Loucy (cell line): ENCODE measurements around the gene TBXT.

Experiments
- H2AFZ ChIP-seq: fragments of 200-600 bp; sonication (generic); 2 replicates; pipeline ENCODE4 v1.6.0; 2016; ENCODE audit warnings: antibody characterized with exemption, mild to moderate bottlenecking, low read length, moderate library complexity
- H3F3A ChIP-seq: fragments of 200-600 bp; 2 replicates; pipeline ENCODE4 v1.6.0; 2016; ENCODE audit warnings: antibody characterized with exemption, low read depth, mild to moderate bottlenecking
- H3K27me3 ChIP-seq: fragments of 200-600 bp; sonication (generic); 2 replicates; pipeline ENCODE4 v1.6.1; 2014; ENCODE audit warnings: low read length, mild to moderate bottlenecking; ENCODE audit not compliant: insufficient read depth, poor library complexity, severe bottlenecking
- H3K36me3 ChIP-seq: fragments of 200-600 bp; sonication (generic); 2 replicates; pipeline ENCODE4 v1.6.1; 2016; ENCODE audit warnings: low read length; ENCODE audit not compliant: insufficient read depth
- H3K4me1 ChIP-seq: fragments of 200-600 bp; sonication (generic); 2 replicates; pipeline ENCODE4 v1.5.1; 2014; ENCODE audit warnings: low read length, mild to moderate bottlenecking; ENCODE audit not compliant: insufficient read depth, poor library complexity, severe bottlenecking
- H3K4me2 ChIP-seq: fragments of 200-600 bp; sonication (generic); 2 replicates; pipeline ENCODE4 v1.6.0; 2014; ENCODE audit warnings: antibody characterized with exemption, low read length, low read depth, mild to moderate bottlenecking; ENCODE audit not compliant: poor library complexity, severe bottlenecking
- H3K4me3 ChIP-seq: fragments of 200-600 bp; sonication (generic); 2 replicates; pipeline ENCODE4 v1.5.1; 2014; ENCODE audit warnings: low read length, mild to moderate bottlenecking, mixed read lengths; ENCODE audit not compliant: poor library complexity, severe bottlenecking
- H3K79me2 ChIP-seq: fragments of 200-600 bp; sonication (generic); 2 replicates; pipeline ENCODE4 v1.6.1; 2014; ENCODE audit warnings: low read length; ENCODE audit not compliant: insufficient read depth
- H3K9ac ChIP-seq: fragments of 200-600 bp; sonication (generic); 2 replicates; pipeline ENCODE4 v1.6.0; 2014; ENCODE audit warnings: mild to moderate bottlenecking, low read depth, low read length, moderate library complexity; ENCODE audit not compliant: poor library complexity, severe bottlenecking
- H3K9me2 ChIP-seq: fragments of 200-600 bp; sonication (generic); replicated peaks from 2 replicates; pipeline ENCODE4 v1.6.1; 2016; ENCODE audit warnings: low read depth, low read length, mixed read lengths
- H3K9me3 ChIP-seq: fragments of 200-600 bp; sonication (generic); 2 replicates; pipeline ENCODE4 v1.6.1; 2014; ENCODE audit warnings: mild to moderate bottlenecking, antibody characterized with exemption, low read length, low read depth; ENCODE audit not compliant: insufficient read depth
- H4K20me1 ChIP-seq: fragments of 200-600 bp; sonication (generic); 2 replicates; pipeline ENCODE4 v1.6.0; 2014; ENCODE audit warnings: antibody characterized with exemption, low read length, mild to moderate bottlenecking; ENCODE audit not compliant: insufficient read depth, poor library complexity, severe bottlenecking
- EZH2phosphoT487 ChIP-seq: fragments of 200-600 bp; IDR thresholded peaks from 2 replicates; pipeline ENCODE4 v1.6.1; 2018; ENCODE audit warnings: antibody characterized with exemption, mild to moderate bottlenecking, moderate library complexity, borderline replicate concordance
- TF ChIP-seq, protein P1 (sequence below): fragments of 200-600 bp; sonication (generic); conservative IDR thresholded peaks from 2 replicates; pipeline ENCODE4 v1.5.1; 2014; ENCODE audit warnings: mild to moderate bottlenecking, antibody characterized with exemption, low read length

The TBXT gene

DNA sequence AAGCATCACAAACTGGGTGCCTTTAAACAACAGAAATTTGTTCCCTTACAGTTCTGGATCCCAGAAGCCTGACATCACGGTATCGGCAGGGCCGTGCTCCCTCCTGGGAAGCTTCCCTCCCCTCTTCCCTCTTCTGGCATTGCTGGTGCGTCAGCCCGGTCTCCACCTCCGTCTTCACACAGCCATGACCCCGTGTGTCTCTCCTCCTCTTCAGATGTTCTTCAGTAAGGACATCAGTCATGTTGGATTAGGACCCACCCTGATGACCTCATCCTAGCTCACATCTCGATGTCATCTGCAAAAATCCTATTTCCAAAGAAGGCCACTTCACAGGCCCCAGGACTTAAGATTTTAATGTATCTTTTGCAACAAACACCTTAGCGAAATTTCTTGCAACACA is 38.4 kb upstream of the TBXT start:
- Histone ChIP-seq H3K9me2 (no peaks in the 10 kb centered on the region), H3K4me1 (peaks cover 48% of the 10 kb centered on the region), H2AFZ (0 out of 2 replicates have a peak overlapping the region, but pooled peaks have one; percentile 35), H3K79me2 (peaks cover 6% of the 10 kb centered on the region; the same call in 1 of the 2 replicates), H3K4me3 (peak overlapping the region; percentile 63), H3K9me3 (no peaks in the 10 kb centered on the region), H3K27me3 (no peaks in the 10 kb centered on the region), H3F3A (no peaks in the 10 kb centered on the region), H3K36me3 (no peaks in the 10 kb centered on the region), H3K9ac (peak overlapping the region; percentile 58), H4K20me1 (no peaks in the 10 kb centered on the region), H3K4me2 (peak overlapping the region; percentile 45)
- TF ChIP-seq, protein P1, sequence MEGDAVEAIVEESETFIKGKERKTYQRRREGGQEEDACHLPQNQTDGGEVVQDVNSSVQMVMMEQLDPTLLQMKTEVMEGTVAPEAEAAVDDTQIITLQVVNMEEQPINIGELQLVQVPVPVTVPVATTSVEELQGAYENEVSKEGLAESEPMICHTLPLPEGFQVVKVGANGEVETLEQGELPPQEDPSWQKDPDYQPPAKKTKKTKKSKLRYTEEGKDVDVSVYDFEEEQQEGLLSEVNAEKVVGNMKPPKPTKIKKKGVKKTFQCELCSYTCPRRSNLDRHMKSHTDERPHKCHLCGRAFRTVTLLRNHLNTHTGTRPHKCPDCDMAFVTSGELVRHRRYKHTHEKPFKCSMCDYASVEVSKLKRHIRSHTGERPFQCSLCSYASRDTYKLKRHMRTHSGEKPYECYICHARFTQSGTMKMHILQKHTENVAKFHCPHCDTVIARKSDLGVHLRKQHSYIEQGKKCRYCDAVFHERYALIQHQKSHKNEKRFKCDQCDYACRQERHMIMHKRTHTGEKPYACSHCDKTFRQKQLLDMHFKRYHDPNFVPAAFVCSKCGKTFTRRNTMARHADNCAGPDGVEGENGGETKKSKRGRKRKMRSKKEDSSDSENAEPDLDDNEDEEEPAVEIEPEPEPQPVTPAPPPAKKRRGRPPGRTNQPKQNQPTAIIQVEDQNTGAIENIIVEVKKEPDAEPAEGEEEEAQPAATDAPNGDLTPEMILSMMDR = no peak
- no peak for TF ChIP-seq EZH2phosphoT487

DNA sequence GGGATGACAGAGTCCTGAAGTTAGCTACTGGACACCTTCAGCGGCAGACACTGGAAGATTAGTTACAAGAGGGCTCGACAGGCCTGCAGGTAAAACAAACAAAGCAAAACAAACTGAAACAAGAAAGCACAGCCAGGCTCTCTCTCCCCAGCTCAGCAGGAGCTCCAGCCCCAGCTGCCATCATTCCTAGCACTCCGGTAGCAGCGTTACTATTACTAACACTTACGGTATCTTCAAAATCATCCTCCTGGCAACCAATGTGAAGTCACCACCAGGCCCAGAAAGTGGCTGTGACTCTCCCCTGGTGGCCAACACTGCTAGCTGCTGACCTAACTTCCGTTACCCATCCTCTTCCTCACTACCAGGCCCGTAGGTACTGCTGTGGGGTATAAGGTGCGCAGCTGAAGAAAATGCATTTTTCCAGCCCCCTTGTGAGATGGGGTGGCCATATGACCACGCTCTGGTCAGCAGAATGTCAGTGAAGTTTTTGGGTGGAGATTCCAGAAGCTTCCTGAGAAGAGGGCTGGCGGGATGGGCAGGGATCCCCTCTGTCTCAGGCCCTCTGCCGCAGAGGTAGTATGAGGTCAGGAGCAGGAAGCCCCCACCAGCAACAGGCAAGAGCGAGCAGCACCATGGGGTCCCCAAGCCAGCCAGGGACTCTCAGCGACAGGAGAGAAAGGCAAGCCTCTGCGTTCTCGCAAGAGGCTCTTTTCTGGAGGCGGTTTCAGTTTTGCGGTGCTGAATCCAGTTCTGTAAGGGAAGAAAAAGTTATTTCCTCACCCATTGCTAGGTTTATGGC is 37.4 kb upstream of the TBXT start:
- H2AFZ ChIP-seq = 0 out of 2 replicates have a peak overlapping the region, but pooled peaks have one; percentile 31
- H3K9me2 ChIP-seq = no peaks in the 10 kb centered on the region
- TF ChIP-seq, protein P1 = peak; percentile 52
- TF ChIP-seq EZH2phosphoT487 = no peak

GRCh38 chr6:166203641-166204222 is 36.1 kb upstream of the TBXT start:
- TF ChIP-seq EZH2phosphoT487 = no peak
- TF ChIP-seq, protein P1 = no peak
- no peaks in the 10 kb centered on the region for H3K9me3 ChIP-seq

More for the DNA sequence above, 37.4 kb upstream of the TBXT start:
- H3K9ac ChIP-seq = no peak overlapping the region
- H3K9me3 ChIP-seq = no peaks in the 10 kb centered on the region
- no peaks in the 10 kb centered on the region for H3K27me3 ChIP-seq
- peaks cover 6% of the 10 kb centered on the region; the same call in 1 of the 2 replicates for H3K79me2 ChIP-seq
- no peaks in the 10 kb centered on the region for H4K20me1 ChIP-seq
- no peaks in the 10 kb centered on the region for H3F3A ChIP-seq
- no peak overlapping the region for H3K4me3 ChIP-seq
- no peak overlapping the region for H3K4me2 ChIP-seq
- H3K4me1 ChIP-seq = peaks cover 46% of the 10 kb centered on the region
- no peaks in the 10 kb centered on the region for H3K36me3 ChIP-seq

More at GRCh38 chr6:166203641-166204222, 36.1 kb upstream of the TBXT start:
- Histone ChIP-seq H3K4me1 (peaks cover 32% of the 10 kb centered on the region), H3K4me2 (no peak overlapping the region), H4K20me1 (no peaks in the 10 kb centered on the region), H2AFZ (no peak overlapping the region), H3K9ac (no peak overlapping the region), H3K79me2 (peaks cover 6% of the 10 kb centered on the region; the same call in 1 of the 2 replicates), H3K4me3 (no peak overlapping the region), H3K9me2 (no peaks in the 10 kb centered on the region), H3K36me3 (no peaks in the 10 kb centered on the region), H3F3A (no peaks in the 10 kb centered on the region), H3K27me3 (no peaks in the 10 kb centered on the region)
